Progenitor cell of endocrine pancreas (in vitro differentiated cells): Measurements from ENCODE around the gene QRICH1. TPM values are rescaled to one million over a fixed set of nuclear protein-coding genes. Genes with fewer than 3 reads are reported as not detected.

Experiments
- DNase-seq: peaks from one replicate; pipeline ENCODE4 v3.0.0; 2021; ENCODE audit warnings: low spot score; ENCODE audit not compliant: unreplicated experiment
- H3K27ac Mint-ChIP-seq: 2 replicates; pipeline ENCODE4 v1.8.0; 2021; ENCODE audit warnings: mild to moderate bottlenecking, moderate library complexity, mixed read lengths
- H3K27me3 Mint-ChIP-seq: 2 replicates; pipeline ENCODE4 v1.8.0; 2021; ENCODE audit warnings: mixed read lengths
- H3K36me3 Mint-ChIP-seq: 2 replicates; pipeline ENCODE4 v1.8.0; 2022; ENCODE audit warnings: mixed read lengths; ENCODE audit not compliant: insufficient read depth
- H3K4me1 Mint-ChIP-seq: 2 replicates; pipeline ENCODE4 v1.8.0; 2021; ENCODE audit warnings: low read depth, mixed read lengths
- H3K4me3 Mint-ChIP-seq: 2 replicates; pipeline ENCODE4 v1.8.0; 2021; ENCODE audit warnings: low read depth, mild to moderate bottlenecking, moderate library complexity, mixed read lengths
- H3K9me3 Mint-ChIP-seq: 2 replicates; pipeline ENCODE4 v1.8.0; 2021; ENCODE audit warnings: low read depth, mixed read lengths
- total RNA-seq: library from RNA; stranded (reverse); gene quantifications from 2 replicates; pipeline ENCODE4 v1.2.1, GENCODE V29; 2021
- TF ChIP-seq, protein P1 (sequence below): fragments of 200-600 bp; sonication (generic); IDR thresholded peaks from one replicate; pipeline ENCODE4 v1.5.0; 2021; ENCODE audit warnings: antibody characterized with exemption, mild to moderate bottlenecking; ENCODE audit not compliant: unreplicated experiment

Gene QRICH1
- total RNA-seq, 1 donor from 2014 or later: 130 TPM

DNA sequence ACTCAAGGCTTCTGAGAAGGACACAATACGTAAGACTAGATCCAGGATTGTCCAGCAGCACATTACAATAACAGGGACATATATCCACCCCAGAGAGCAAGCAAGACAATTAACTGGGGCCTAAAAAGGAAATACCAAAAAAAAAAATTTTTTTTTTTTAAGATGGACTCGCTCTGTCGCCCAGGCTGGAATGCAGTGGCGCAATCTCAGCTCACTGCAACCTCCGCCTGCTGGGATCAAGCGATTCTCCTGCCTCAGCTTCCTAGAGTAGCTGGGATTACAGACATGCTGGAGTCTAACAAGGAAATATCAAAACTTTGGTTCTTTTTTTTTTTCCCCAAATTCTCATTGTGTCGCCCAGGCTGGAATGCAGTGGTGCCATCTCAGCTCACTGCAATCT is 35.9 kb downstream of the QRICH1 start:
- Mint-ChIP-seq H3K27me3 (no peaks in the 10 kb centered on the region), H3K4me1 (no peaks in the 10 kb centered on the region), H3K27ac (no peak overlapping the region), H3K36me3 (peaks cover 17% of the 10 kb centered on the region), H3K9me3 (no peaks in the 10 kb centered on the region), H3K4me3 (no peak overlapping the region)
- no peak for DNase-seq
- TF ChIP-seq, protein P1, sequence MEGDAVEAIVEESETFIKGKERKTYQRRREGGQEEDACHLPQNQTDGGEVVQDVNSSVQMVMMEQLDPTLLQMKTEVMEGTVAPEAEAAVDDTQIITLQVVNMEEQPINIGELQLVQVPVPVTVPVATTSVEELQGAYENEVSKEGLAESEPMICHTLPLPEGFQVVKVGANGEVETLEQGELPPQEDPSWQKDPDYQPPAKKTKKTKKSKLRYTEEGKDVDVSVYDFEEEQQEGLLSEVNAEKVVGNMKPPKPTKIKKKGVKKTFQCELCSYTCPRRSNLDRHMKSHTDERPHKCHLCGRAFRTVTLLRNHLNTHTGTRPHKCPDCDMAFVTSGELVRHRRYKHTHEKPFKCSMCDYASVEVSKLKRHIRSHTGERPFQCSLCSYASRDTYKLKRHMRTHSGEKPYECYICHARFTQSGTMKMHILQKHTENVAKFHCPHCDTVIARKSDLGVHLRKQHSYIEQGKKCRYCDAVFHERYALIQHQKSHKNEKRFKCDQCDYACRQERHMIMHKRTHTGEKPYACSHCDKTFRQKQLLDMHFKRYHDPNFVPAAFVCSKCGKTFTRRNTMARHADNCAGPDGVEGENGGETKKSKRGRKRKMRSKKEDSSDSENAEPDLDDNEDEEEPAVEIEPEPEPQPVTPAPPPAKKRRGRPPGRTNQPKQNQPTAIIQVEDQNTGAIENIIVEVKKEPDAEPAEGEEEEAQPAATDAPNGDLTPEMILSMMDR: no peak

DNA sequence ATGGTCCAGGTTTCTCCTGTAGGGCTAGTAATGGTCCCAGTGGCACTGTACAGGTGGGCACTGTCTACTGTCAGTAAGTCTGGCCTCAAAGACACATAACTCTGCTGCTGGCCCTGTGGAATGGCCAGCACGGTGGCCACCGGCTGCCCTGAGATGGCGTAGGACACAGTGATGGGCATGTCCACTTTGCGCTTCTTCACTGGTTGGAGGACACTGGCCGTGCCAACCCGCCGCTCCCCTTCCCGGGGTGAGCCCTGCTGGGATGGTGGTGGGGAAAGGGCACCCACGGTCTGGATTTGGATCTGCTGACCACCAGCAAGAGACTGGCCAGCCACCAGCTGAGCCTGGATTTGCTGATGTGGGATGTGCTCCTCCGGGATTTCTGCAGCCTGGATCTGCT is 36.6 kb downstream of the QRICH1 start:
- DNase-seq: no peak
- H3K9me3 Mint-ChIP-seq: no peaks in the 10 kb centered on the region
- TF ChIP-seq, protein P1: no peak
- no peaks in the 10 kb centered on the region for H3K27me3 Mint-ChIP-seq
- no peaks in the 10 kb centered on the region for H3K4me1 Mint-ChIP-seq
- H3K4me3 Mint-ChIP-seq: no peak overlapping the region
- no peak overlapping the region for H3K27ac Mint-ChIP-seq
- H3K36me3 Mint-ChIP-seq: peaks cover 19% of the 10 kb centered on the region

DNA sequence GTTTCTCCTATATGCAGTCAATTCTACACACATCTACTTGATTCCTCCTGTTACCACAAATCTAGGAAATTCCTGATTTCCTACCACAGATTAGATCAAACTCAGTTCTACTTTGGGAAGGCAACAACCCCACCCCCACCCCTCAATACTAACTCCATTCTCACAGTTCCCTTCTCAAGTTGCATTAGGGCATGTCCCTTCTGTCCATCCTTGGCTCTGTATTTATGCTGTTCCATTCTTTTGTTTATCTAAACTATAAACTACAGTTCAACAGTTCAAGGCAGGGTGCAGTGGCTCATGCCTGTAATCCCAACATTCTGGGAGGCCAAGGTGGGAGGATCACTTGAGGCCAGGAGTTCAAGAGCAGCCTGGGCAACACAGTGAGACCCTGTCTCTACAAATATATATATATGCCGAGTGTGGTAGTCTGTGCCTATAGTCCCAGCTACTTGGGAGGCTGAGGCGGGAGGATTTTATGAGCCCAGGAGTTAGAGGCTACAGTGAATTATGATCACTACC is 39.5 kb downstream of the QRICH1 start:
- H3K4me3 Mint-ChIP-seq: no peak overlapping the region
- H3K27me3 Mint-ChIP-seq: no peaks in the 10 kb centered on the region
- H3K9me3 Mint-ChIP-seq: no peaks in the 10 kb centered on the region
- H3K27ac Mint-ChIP-seq: no peak overlapping the region
- TF ChIP-seq, protein P1: no peak
- DNase-seq: no peak
- H3K36me3 Mint-ChIP-seq: peaks cover 25% of the 10 kb centered on the region
- no peaks in the 10 kb centered on the region for H3K4me1 Mint-ChIP-seq

DNA sequence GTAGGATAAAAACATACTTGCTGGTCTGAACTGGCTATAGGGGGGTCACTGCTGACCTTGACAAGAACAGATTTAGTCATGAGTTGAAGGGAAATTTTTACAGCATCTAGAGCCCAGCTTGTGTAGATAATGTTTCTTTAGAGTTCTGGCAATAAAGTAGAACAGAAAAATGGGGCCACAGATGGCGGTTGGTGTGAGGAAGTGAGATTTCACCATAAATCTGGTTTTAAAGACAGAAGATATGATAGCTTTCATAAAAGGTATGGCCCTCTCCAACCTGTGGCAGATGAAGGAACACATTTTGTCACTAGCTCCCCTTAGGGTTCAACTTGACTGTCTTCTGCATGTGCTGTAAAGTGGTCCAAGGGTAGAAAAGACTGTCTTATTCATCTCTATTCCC is 40.3 kb downstream of the QRICH1 start:
- Mint-ChIP-seq H3K4me3 (no peak overlapping the region), H3K27me3 (no peaks in the 10 kb centered on the region), H3K27ac (peak overlapping the region; percentile 41), H3K4me1 (no peaks in the 10 kb centered on the region), H3K36me3 (peaks cover 25% of the 10 kb centered on the region), H3K9me3 (no peaks in the 10 kb centered on the region)
- DNase-seq: no peak
- TF ChIP-seq, protein P1: no peak

DNA sequence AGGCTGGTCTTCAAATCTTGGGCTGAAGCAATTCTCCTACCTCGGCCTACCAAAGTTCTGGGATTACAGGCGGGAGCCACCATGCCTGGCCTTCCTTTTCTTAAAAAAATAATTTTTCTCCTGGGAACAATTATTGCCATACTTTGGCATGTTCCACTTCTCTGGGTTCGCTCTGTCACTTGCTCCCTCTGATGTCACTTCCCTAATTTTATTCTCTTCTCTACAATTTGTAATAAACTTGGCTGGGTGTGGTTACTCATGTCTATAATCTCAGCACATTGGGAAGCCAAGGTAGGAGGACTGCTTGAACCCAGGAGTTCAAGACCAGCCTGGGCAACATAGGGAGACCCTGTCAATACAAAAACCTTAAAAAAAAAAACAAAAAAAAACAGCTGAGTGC is 58.6 kb downstream of the QRICH1 start:
- Mint-ChIP-seq H3K27me3 (no peaks in the 10 kb centered on the region), H3K4me3 (no peak overlapping the region), H3K36me3 (peaks cover 13% of the 10 kb centered on the region), H3K4me1 (no peaks in the 10 kb centered on the region), H3K9me3 (no peaks in the 10 kb centered on the region), H3K27ac (no peak overlapping the region)
- no peak for DNase-seq
- TF ChIP-seq, protein P1: no peak
